NCI-H187 treated with DMSO at 0.1 percent for 48 hours (cell line): Measurements from ENCODE around the gene FCGR3B.
"Not testable (repeated sequence)": the region's sequence is repeated elsewhere in the genome, so short reads cannot be mapped to it uniquely, and the experiment has no call there.

Experiments used
- DNase-seq: peaks from one replicate; lab custom pipeline; 2025; lab: John Stamatoyannopoulos, UW

The FCGR3B gene

DNA sequence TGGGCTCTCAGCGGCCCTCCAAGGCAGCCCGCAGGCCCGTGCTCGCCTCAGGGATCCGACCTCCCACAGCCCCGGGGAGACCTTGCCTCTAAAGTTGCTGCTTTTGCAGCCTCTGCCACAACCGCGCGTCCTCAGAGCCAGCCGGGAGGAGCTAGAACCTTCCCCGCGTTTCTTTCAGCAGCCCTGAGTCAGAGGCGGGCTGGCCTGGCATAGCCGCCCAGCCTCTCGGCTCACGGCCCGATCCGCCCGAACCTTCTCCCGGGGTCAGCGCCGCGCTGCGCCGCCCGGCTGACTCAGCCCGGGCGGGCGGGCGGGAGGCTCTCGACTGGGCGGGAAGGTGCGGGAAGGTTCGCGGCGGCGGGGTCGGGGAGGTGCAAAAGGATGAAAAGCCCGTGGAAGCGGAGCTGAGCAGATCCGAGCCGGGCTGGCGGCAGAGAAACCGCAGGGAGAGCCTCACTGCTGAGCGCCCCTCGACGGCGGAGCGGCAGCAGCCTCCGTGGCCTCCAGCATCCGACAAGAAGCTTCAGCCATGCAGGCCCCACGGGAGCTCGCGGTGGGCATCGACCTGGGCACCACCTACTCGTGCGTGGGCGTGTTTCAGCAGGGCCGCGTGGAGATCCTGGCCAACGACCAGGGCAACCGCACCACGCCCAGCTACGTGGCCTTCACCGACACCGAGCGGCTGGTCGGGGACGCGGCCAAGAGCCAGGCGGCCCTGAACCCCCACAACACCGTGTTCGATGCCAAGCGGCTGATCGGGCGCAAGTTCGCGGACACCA lies 25.0 kb downstream of the FCGR3B start:
- not testable (repeated sequence) for DNase-seq

DNA sequence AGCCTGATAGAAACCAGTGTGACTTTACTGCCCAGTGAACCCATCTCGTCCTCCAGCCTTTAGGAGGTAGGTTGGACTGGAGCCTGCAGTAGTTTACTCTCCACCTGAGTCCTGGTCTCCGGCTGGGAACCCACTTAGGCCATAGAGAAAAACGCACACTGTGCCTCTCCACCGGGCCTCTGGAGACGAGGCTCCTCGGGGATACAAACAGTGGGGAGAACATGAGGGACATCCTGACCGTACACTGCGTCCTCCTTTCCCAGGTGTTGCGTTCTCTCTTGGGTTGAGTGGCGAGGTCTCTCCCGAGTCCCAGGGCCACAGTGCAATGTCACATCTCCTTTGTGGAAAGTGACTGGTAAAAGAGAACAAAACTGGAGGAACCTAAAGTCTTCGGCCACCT lies 26.0 kb downstream of the FCGR3B start:
- not testable (repeated sequence) for DNase-seq

DNA sequence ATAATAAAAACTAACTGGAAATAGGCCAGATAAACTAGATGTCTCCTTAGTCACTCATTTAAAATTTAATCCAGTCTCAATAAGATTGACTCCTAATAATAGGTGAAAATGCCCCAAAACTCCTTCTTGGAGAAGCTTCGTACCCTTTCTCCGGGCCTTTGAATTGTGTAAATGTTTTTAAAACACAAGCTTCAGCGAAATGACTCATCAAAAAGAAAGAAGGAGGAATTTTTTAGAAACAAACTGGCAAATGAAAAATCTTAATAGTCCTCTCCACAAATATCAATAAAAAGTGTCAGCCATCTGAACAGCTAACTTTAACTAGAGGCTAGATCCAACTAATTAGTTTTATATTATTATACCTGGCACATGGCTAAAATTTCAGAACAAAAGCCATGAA lies 33.9 kb downstream of the FCGR3B start:
- not testable (repeated sequence) for DNase-seq

- not testable (repeated sequence) for DNase-seq
These were observed 35.4 kb downstream of the FCGR3B start for GRCh38 chr1:161595583-161595982.

DNA sequence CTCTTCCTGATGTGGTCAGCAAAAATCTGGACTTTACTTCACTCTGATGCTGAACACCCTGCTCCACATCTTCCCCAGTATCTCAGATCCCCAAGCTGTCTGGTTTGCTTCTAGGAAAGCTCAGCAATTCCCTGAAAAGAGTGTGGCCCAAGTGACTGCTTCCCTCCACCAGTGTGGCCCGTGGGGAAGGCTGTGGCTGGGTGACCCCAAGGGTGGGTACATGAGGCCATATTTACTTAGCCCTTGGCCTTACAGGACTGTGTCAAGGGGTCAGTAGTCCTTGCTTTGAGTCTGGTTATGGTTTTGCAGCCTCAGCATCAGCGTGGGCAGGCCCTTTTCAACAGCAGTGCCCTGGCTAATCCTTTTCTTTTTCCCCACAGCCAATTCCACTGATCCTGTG lies 35.8 kb downstream of the FCGR3B start:
- DNase-seq = not testable (repeated sequence)

- DNase-seq = not testable (repeated sequence)
These were observed 36.5 kb downstream of the FCGR3B start for GRCh38 chr1:161594269-161594984.

GRCh38 chr1:161593092-161593755 lies 37.8 kb downstream of the FCGR3B start:
- DNase-seq = not testable (repeated sequence)

- DNase-seq = not testable (repeated sequence)
These were observed 38.4 kb downstream of the FCGR3B start for GRCh38 chr1:161592586-161592985.

- not testable (repeated sequence) for DNase-seq
These were observed 41.1 kb downstream of the FCGR3B start for GRCh38 chr1:161589920-161590319.

- not testable (repeated sequence) for DNase-seq
These were observed 41.6 kb downstream of the FCGR3B start for GRCh38 chr1:161589365-161589764.

GRCh38 chr1:161588596-161588995 lies 42.4 kb downstream of the FCGR3B start:
- DNase-seq = not testable (repeated sequence)

DNA sequence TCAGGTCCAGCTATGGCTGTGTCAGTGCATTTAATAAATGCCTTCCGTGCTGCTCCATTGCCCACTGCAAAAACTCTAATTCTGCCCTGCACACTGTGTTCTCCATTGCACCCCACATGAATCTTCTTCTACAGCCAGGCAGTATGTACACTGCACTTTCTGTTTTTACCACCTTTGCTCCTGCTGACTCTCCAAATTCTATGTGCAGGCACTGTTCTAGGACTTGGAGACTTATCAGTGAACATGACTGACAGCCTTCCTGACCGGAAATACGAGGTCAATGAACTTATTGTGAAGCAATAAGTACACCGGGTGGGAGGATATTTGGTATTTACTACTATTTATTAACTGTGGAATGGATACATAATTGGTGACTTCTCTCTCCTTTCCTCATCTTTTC lies 48.1 kb downstream of the FCGR3B start:
- DNase-seq = not testable (repeated sequence)

- not testable (repeated sequence) for DNase-seq
These were observed 50.0 kb downstream of the FCGR3B start for GRCh38 chr1:161580879-161581537.

GRCh38 chr1:161579856-161580507 lies 51.0 kb downstream of the FCGR3B start:
- not testable (repeated sequence) for DNase-seq

- DNase-seq = not testable (repeated sequence)
These were observed 54.3 kb downstream of the FCGR3B start for GRCh38 chr1:161576676-161577075.
